Uterus (tissue), 4 donors: ENCODE data around the gene DPP10. TPM values are rescaled to one million over a fixed set of nuclear protein-coding genes. Genes with fewer than 3 reads are reported as not detected.

Experiments
- DNase-seq, 2 donors: peaks; one replicate each; pipeline ENCODE4 v3.0.0-alpha.2; 2019 to 2020
- H3K27ac ChIP-seq, 2 donors: fragments of 200-600 bp; sonication (generic); 1 replicate in 1 of 2; 2 replicates in 1 of 2; pipeline ENCODE4 v1.5.1; 2016 to 2018
- H3K27me3 ChIP-seq, 2 donors: fragments of 200-600 bp; sonication (generic); one replicate each; pipeline ENCODE4 v1.5.1; 2018 to 2019; ENCODE audit warnings: control low read depth in 1 of 2
- H3K36me3 ChIP-seq, 2 donors: fragments of 200-600 bp; sonication (generic); one replicate each; pipeline ENCODE4 v1.5.1; 2019; ENCODE audit warnings: control low read depth in 1 of 2
- H3K4me1 ChIP-seq, 2 donors: fragments of 200-600 bp; sonication (generic); one replicate each; pipeline ENCODE4 v1.5.1; 2018 to 2019; ENCODE audit warnings: control low read depth in 1 of 2
- H3K4me3 ChIP-seq, 2 donors: fragments of 200-600 bp; sonication (generic); 1 replicate in 1 of 2; 2 replicates in 1 of 2; pipeline ENCODE4 v1.5.1; 2018 to 2019; ENCODE audit warnings: mild to moderate bottlenecking in 1 of 2
- H3K9me3 ChIP-seq, 2 donors: fragments of 200-600 bp; sonication (generic); one replicate each; pipeline ENCODE4 v1.5.1; 2019; ENCODE audit warnings: control low read depth in 1 of 2
- POLR2A ChIP-seq, 2 donors: fragments of 450-650 bp; IDR thresholded peaks; one replicate each; pipeline ENCODE4 v1.6.1; 2016; ENCODE audit warnings: antibody characterized with exemption in 2 of 2, mild to moderate bottlenecking in 1 of 2, moderate library complexity in 1 of 2
- intact Hi-C: fragments of 100-400 bp; cut with DNase I; formaldehyde crosslinking; loops from one replicate; pipeline ENCODE4 v1.15.1; 2023; ENCODE audit warnings: low total_unique reads
- total RNA-seq, 4 donors: library from RNA; depleted of rRNA in 3 of 4; stranded (reverse); fragments of >200 nt in 3 of 4; gene quantifications; one replicate each; pipeline versions ENCODE4 v1.1.0 to v1.2.4, GENCODE V29; 2014 to 2023
- TF ChIP-seq, protein P1 (sequence below), 4 experiments: fragments of 200-600 bp in 2 of 4; fragments of 450-650 bp in 2 of 4; sonication (generic) in 2 of 4; IDR thresholded peaks; one replicate each; pipeline ENCODE4 v1.5.1; 2016 to 2019; ENCODE audit warnings: antibody characterized with exemption in 4 of 4, mild to moderate bottlenecking in 2 of 4, moderate library complexity in 1 of 4
- donor health status: DM: yes; HTN: yes; CAD: no.

Gene DPP10
- total RNA-seq, 4 donors from 2014 or later: 33.0 TPM; not detected in 3

DNA sequence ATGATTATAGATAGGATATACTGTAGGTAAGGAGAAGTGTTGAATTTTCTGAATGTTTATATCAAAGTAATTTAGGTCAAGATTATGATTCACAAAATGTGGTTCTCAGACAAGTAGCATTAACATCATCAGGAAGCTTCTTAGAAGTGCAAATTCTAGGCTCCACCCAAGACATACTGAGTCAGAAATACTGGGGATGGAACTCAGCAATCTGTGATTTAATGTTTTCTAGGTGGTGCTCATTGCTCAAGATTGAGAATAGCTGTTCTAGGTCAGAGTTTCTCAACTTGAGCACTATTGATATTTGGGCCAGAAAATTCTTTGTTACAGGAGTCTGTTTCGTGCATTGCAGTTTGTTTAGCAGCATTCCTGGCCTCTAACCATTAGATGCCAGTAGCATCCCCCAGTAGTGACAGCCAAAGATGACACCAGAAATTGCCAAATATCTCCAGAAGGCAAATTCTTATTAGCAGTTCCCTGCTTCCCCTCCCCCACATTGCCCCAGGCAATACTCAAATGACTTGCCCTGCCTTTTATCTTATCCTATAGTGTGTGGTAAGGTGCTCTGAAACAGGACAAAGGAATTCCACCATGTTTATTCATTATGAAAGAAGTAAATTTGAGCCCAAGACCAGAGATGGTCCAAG, 1001.2 kb downstream of the DPP10 start:
- no peak for DNase-seq
- no peaks in the 10 kb centered on the region for H3K27me3 ChIP-seq
- H3K9me3 ChIP-seq: no peaks in the 10 kb centered on the region
- H3K36me3 ChIP-seq: no peaks in the 10 kb centered on the region
- H3K27ac ChIP-seq: no peak overlapping the region
- H3K4me3 ChIP-seq: no peak overlapping the region
- no peaks in the 10 kb centered on the region for H3K4me1 ChIP-seq
- TF ChIP-seq POLR2A (IDR thresholded peaks at IDR 0.05): no peak
- TF ChIP-seq, protein P1, sequence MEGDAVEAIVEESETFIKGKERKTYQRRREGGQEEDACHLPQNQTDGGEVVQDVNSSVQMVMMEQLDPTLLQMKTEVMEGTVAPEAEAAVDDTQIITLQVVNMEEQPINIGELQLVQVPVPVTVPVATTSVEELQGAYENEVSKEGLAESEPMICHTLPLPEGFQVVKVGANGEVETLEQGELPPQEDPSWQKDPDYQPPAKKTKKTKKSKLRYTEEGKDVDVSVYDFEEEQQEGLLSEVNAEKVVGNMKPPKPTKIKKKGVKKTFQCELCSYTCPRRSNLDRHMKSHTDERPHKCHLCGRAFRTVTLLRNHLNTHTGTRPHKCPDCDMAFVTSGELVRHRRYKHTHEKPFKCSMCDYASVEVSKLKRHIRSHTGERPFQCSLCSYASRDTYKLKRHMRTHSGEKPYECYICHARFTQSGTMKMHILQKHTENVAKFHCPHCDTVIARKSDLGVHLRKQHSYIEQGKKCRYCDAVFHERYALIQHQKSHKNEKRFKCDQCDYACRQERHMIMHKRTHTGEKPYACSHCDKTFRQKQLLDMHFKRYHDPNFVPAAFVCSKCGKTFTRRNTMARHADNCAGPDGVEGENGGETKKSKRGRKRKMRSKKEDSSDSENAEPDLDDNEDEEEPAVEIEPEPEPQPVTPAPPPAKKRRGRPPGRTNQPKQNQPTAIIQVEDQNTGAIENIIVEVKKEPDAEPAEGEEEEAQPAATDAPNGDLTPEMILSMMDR (IDR thresholded peaks at IDR 0.05): no peak
- intact Hi-C loops: no loop called here

DNA sequence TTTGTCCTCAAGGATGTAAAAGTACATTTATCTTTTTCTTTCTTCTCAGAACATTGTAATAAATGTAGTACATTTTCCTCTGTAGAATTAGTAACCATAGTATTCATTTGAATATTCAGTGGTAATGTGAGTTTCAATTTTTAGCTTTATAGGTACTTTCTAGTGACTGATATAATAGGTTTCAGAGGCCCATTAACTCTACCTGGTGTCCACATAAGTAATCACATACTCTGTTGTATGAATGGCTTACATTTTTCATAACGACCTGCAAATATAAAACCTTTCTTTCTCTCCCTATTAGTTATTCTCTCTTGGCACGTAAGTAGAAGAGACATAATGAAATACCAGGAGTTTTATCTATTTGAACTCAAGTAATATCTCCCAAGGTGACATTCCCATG, 1017.6 kb downstream of the DPP10 start:
- H3K4me1 ChIP-seq: no peaks in the 10 kb centered on the region
- DNase-seq: no peak
- H3K9me3 ChIP-seq: no peaks in the 10 kb centered on the region
- no peaks in the 10 kb centered on the region for H3K27me3 ChIP-seq
- H3K27ac ChIP-seq: no peak overlapping the region
- no peak overlapping the region for H3K4me3 ChIP-seq
- intact Hi-C loops: no loop called here
- TF ChIP-seq, protein P1 (IDR thresholded peaks at IDR 0.05): no peak
- TF ChIP-seq POLR2A (IDR thresholded peaks at IDR 0.05): no peak
- H3K36me3 ChIP-seq: no peaks in the 10 kb centered on the region

DNA sequence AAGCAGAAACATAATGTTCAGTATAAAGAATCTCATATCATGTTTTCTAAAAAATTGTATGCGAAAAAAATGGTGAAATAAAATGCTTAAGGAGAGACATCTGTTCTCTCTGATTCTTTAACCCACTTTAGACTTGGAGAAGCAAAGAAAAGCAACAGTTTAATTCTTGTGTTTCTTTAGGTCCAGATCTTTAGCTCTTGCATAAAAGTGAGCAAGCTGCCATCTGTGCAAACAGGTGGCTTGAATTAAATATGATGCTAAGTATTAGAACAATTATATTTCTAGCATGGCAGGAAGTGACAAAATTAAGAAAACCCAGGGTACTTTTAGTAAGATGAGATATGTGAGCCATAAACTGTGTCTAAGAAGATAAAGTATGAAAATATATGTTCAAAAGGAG, 1038.3 kb downstream of the DPP10 start:
- Histone ChIP-seq H3K27ac (no peak overlapping the region), H3K4me3 (no peak overlapping the region), H3K9me3 (no peaks in the 10 kb centered on the region), H3K4me1 (no peaks in the 10 kb centered on the region), H3K36me3 (no peaks in the 10 kb centered on the region), H3K27me3 (no peaks in the 10 kb centered on the region)
- intact Hi-C loops: no loop called here
- TF ChIP-seq POLR2A (IDR thresholded peaks at IDR 0.05): no peak
- TF ChIP-seq, protein P1 (IDR thresholded peaks at IDR 0.05): no peak
- DNase-seq: no peak

DNA sequence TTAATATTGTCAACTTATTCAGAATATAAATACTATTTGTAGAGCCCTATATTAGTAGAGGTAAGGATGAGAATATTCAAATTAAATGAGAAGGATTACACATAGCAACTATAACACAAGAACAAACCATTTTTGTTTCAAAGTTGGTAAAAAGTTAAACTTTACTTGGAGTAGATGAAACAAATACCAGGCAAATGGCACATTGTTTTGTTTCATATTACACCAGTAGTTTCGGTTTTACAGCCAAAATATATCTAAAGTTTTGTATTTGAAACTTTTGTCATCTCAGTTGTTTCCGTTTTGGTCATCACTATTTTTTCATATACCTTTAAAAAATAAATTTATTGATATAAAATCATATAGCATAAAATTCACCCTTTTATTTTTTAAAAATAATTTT, 1039.4 kb downstream of the DPP10 start:
- no peak for DNase-seq
- no peak overlapping the region for H3K4me3 ChIP-seq
- intact Hi-C loops: no loop called here

DNA sequence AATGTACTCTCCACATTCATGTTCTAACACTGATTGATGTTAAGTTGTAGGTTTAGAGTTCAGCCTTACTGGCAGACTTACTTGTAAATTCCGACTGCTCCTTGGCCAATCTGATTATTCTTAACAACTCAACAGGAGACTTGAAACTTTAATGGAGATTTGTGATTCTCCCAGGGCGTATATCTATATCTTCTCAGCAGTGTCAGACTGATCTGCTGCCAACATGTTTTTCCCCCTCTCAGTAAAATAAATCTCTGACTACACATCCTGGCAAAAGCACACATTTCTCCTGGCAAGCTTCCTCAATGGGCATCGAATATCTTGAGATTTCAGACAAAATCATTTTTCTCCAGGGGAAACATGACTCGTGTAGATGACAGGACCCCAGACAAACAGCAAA, 1041.2 kb downstream of the DPP10 start:
- Histone ChIP-seq H3K36me3 (no peaks in the 10 kb centered on the region), H3K27me3 (no peaks in the 10 kb centered on the region), H3K27ac (no peak overlapping the region), H3K4me3 (no peak overlapping the region), H3K4me1 (no peaks in the 10 kb centered on the region), H3K9me3 (no peaks in the 10 kb centered on the region)
- no peak for DNase-seq
- no peak for TF ChIP-seq POLR2A (IDR thresholded peaks at IDR 0.05)
- TF ChIP-seq, protein P1 (IDR thresholded peaks at IDR 0.05): no peak
- intact Hi-C loops: no loop called here

More for the DNA sequence above, 1039.4 kb downstream of the DPP10 start:
- no peaks in the 10 kb centered on the region for H3K4me1 ChIP-seq
- no peaks in the 10 kb centered on the region for H3K9me3 ChIP-seq
- no peak overlapping the region for H3K27ac ChIP-seq
- H3K36me3 ChIP-seq: no peaks in the 10 kb centered on the region
- TF ChIP-seq, protein P1 (IDR thresholded peaks at IDR 0.05): no peak
- no peak for TF ChIP-seq POLR2A (IDR thresholded peaks at IDR 0.05)
- H3K27me3 ChIP-seq: no peaks in the 10 kb centered on the region
